Thymus (tissue), 2 donors: Measurements from ENCODE around the gene CCDC28A. TPM values are rescaled to one million over a fixed set of nuclear protein-coding genes. Genes with fewer than 3 reads are reported as not detected.

Experiments used
- polyA plus RNA-seq: library from polyadenylated mRNA; stranded (reverse); fragments of 200-250 nt; gene quantifications from one replicate; pipeline ENCODE4 v1.2.3, GENCODE V29; 2013
- total RNA-seq: library from RNA; stranded (reverse); fragments of 120-200 nt; gene quantifications from one replicate; pipeline ENCODE4 v1.2.4, GENCODE V29; 2013
- donor health status: healthy.

CCDC28A gene
- total and polyA plus RNA-seq, 2 donors, result 35.6 to 60.3 TPM

Other genes starting within 250 kb of the CCDC28A start
- gene ECT2L, start 22.3 kb downstream of the CCDC28A start, total RNA-seq, result 0.09 TPM
- gene ECT2L, start 22.3 kb downstream of the CCDC28A start, polyA plus RNA-seq, result 0.43 TPM
- gene REPS1, start 214.5 kb downstream of the CCDC28A start, total RNA-seq, result 37.8 TPM
- gene REPS1, start 214.5 kb downstream of the CCDC28A start, polyA plus RNA-seq, result 66.5 TPM